Measurements from ENCODE around the gene ITGB5. TPM values are rescaled to one million over a fixed set of nuclear protein-coding genes. Genes with fewer than 3 reads are reported as not detected.

ITGB5 gene
- total RNA-seq, 1 experiment from 2014 or later, result 146 TPM

- H3K56ac ChIP-seq (ENCODE audit: insufficient read length, low read depth, low read length), result no peak overlapping the region
- H4K8ac ChIP-seq (replicated peaks; ENCODE audit: insufficient read length, low read depth, low read length), result no peak overlapping the region
- H2BK12ac ChIP-seq (ENCODE audit: insufficient read length, low read depth, low read length), result no peak overlapping the region
- no peak overlapping the region for H2AK5ac ChIP-seq (ENCODE audit: insufficient read length, low read length)
- H2BK15ac ChIP-seq (ENCODE audit: low read depth, low read length), result no peak overlapping the region
- no peak overlapping the region for H4K91ac ChIP-seq (ENCODE audit: insufficient read length, low read depth, low read length)
- no peaks in the 10 kb centered on the region for H3K9me3 Mint-ChIP-seq
- H3K27ac Mint-ChIP-seq, result no peak overlapping the region; a peak in 2 of 7 replicates
- H2AFZ ChIP-seq (ENCODE audit: low read length), result no peak overlapping the region
- H2BK120ac ChIP-seq (ENCODE audit: low read depth, low read length, poor library complexity, severe bottlenecking), result no peak overlapping the region
- no peaks in the 10 kb centered on the region for H4K20me1 ChIP-seq (ENCODE audit: control insufficient read depth, insufficient read depth, insufficient read length)
- no peak overlapping the region for H3K27ac ChIP-seq (ENCODE audit: insufficient read length, low read depth, low read length)
- H3T11ph ChIP-seq (ENCODE audit: low read length), result no peak overlapping the region
- no peak overlapping the region for H2BK20ac ChIP-seq (ENCODE audit: low read depth, low read length, poor library complexity, severe bottlenecking)
- no peak overlapping the region for H3K23ac ChIP-seq (ENCODE audit: insufficient read length, low read depth, low read length)
- H3K4ac ChIP-seq (ENCODE audit: low read depth, low read length), result no peak overlapping the region
- no peak overlapping the region for H3K4me3 Mint-ChIP-seq
- no peak overlapping the region for H2BK5ac ChIP-seq (ENCODE audit: insufficient read length, low read length)
- no CpG with 5 or more reads among the region's 8 CpGs for WGBS (ENCODE audit: extremely low coverage, insufficient read length, low lambda C conversion rate)
- no peak for DNase-seq
- H3K9me3 ChIP-seq (ENCODE audit: control insufficient read depth, low read depth, low read length), result no peaks in the 10 kb centered on the region
- no peak for TF ChIP-seq CTCF (conservative IDR thresholded peaks at IDR 0.05)
- no peaks in the 10 kb centered on the region for H3K27me3 Mint-ChIP-seq (ENCODE audit: low read depth)
- H3K4me2 ChIP-seq (ENCODE audit: insufficient read depth, insufficient read length, low read length), result no peak overlapping the region
- no peaks in the 10 kb centered on the region for H3K79me2 ChIP-seq (ENCODE audit: insufficient read depth, low read length)
- H4K5ac ChIP-seq (ENCODE audit: insufficient read length, low read depth, low read length), result no peak overlapping the region
- H3K36me3 Mint-ChIP-seq (ENCODE audit: insufficient read depth in 1 of 3, low read depth in 3 of 3), result peaks cover 26 to 58% (median 48%) of the 10 kb centered on the region in 3 experiments
- H3K4me1 ChIP-seq (ENCODE audit: insufficient read depth, low read length), result no peaks in the 10 kb centered on the region
- H3K27me3 ChIP-seq (ENCODE audit: insufficient read depth, low read length), result no peaks in the 10 kb centered on the region
- no peak overlapping the region for H3K18ac ChIP-seq (ENCODE audit: insufficient read length, low read depth, low read length)
- no peak overlapping the region for H3K9ac ChIP-seq (ENCODE audit: extremely low read depth, insufficient read length, low read length)
- H3K4me1 Mint-ChIP-seq, result peaks cover 10 to 13% of the 10 kb centered on the region in 2 experiments
- H3K23me2 ChIP-seq (ENCODE audit: insufficient read length, low read depth, low read length, poor library complexity, severe bottlenecking), result no peaks in the 10 kb centered on the region
- H3K14ac ChIP-seq (ENCODE audit: insufficient read depth, low read length), result no peak overlapping the region
- no peaks in the 10 kb centered on the region for H3K79me1 ChIP-seq (ENCODE audit: insufficient read depth, low read depth, low read length, poor library complexity, severe bottlenecking)
These were observed 124.0 kb downstream of the ITGB5 start for GRCh38 chr3:124763206-124763605.
